Adrenal gland (tissue), 12 donors: ENCODE measurements around the gene SNAP25. TPM values are rescaled to one million over a fixed set of nuclear protein-coding genes. Genes with fewer than 3 reads are reported as not detected.

ENCODE experiments used
- DNase-seq, 7 donors: peaks; one replicate each; pipeline ENCODE4 v3.0.0-alpha.2; 2019 to 2020
- H3K27ac ChIP-seq, 5 donors: fragments of 200-600 bp; sonication (generic) in 4 of 5; 1 replicate in 3 of 5; 2 replicates in 2 of 5; pipeline versions ENCODE4 v1.5.1 to v1.8.0; 2016 to 2020; ENCODE audit warnings: mild to moderate bottlenecking in 1 of 5
- H3K27me3 ChIP-seq: fragments of 200-600 bp; 2 replicates; pipeline ENCODE4 v1.8.0; 2021
- H3K36me3 ChIP-seq, 2 donors: fragments of 200-600 bp; replicated peaks in 1 of 2; 1 replicate in 1 of 2; 2 replicates in 1 of 2; pipeline versions ENCODE4 v1.5.1 to v1.8.0; 2018 to 2022
- H3K4me1 ChIP-seq, 2 donors: fragments of 200-600 bp; replicated peaks in 1 of 2; 1 replicate in 1 of 2; 2 replicates in 1 of 2; pipeline versions ENCODE4 v1.5.1 to v1.8.0; 2018 to 2021
- H3K4me3 ChIP-seq, 4 donors: fragments of 200-600 bp; sonication (generic) in 3 of 4; one replicate each; pipeline ENCODE4 v1.5.1; 2016 to 2018
- H3K9me3 ChIP-seq, 3 donors: fragments of 200-600 bp; sonication (generic) in 1 of 3; replicated peaks in 1 of 3; 1 replicate in 2 of 3; 2 replicates in 1 of 3; pipeline versions ENCODE4 v1.5.1 to v1.8.0; 2016 to 2021
- POLR2A ChIP-seq, 2 donors: fragments of 450-650 bp; IDR thresholded peaks; one replicate each; pipeline ENCODE4 v1.6.1; 2017; ENCODE audit warnings: antibody characterized with exemption in 2 of 2, mild to moderate bottlenecking in 2 of 2, moderate library complexity in 1 of 2
- WGBS, 4 donors: extraction: QIAGEN DNeasy Blood & Tissue Kit in 2 of 4; methylation state at CpG; one replicate each; pipeline versions ENCODE4 v1.1.5 to v1.1.7; 2013 to 2017; 5-methylcytosine and 5-hydroxymethylcytosine counted together
- intact Hi-C, 2 donors: fragments of 100-400 bp; cut with DNase I; formaldehyde crosslinking; loops; one replicate each; pipeline versions ENCODE4 v1.14.1 to v1.15.0; 2022 to 2023
- polyA plus RNA-seq, 3 donors: library from polyadenylated mRNA; stranded (reverse); fragments of 200-250 nt in 2 of 3; fragments of 350-450 nt in 1 of 3; fragmentation: Illumina TruSeq in 1 of 3; extraction: RNeasy Lipid Tissue Mini Kit (QIAGEN cat#74804) in 1 of 3; gene quantifications; one replicate each; pipeline ENCODE4 v1.2.3, GENCODE V29; 2013 to 2014
- total RNA-seq, 9 donors: library from RNA; depleted of rRNA in 4 of 9; stranded (reverse); fragments of >200 nt in 4 of 9; fragments of 120-200 nt in 1 of 9; fragmentation: NEBNext Ultra II Directional in 1 of 9; extraction: Animal tissue kit (Norgen Biotek cat#: 25700) in 1 of 9; gene quantifications; one replicate each; pipeline versions ENCODE4 v1.1.0 to v1.2.4, GENCODE V29; 2013 to 2023
- TF ChIP-seq, protein P1 (sequence below), 6 experiments: fragments of 450-650 bp in 4 of 6; fragments of 200-600 bp in 2 of 6; sonication (generic) in 1 of 6; IDR thresholded peaks; 1 replicate in 5 of 6; 2 replicates in 1 of 6; pipeline versions ENCODE4 v1.5.1 to v1.8.0; 2016 to 2021; ENCODE audit warnings: antibody characterized with exemption in 6 of 6, mild to moderate bottlenecking in 2 of 6, moderate library complexity in 1 of 6
- donor health status: healthy with polysubstance abuse.
- donor health status: Bipolar disorder and iron deficiency.
- donor health status: DM: yes; HTN: yes; CAD: no.
- donor health status: DM: no; HTN: no; CAD: no.
- donor health status: DM: no; HTN: no; CAD: no.
- donor health status: DM: yes; HTN: yes; CAD: no.

SNAP25 gene
- total and polyA plus RNA-seq, 12 donors: 1.0 to 35.9 (median 11.8) TPM; not detected in 1

DNA sequence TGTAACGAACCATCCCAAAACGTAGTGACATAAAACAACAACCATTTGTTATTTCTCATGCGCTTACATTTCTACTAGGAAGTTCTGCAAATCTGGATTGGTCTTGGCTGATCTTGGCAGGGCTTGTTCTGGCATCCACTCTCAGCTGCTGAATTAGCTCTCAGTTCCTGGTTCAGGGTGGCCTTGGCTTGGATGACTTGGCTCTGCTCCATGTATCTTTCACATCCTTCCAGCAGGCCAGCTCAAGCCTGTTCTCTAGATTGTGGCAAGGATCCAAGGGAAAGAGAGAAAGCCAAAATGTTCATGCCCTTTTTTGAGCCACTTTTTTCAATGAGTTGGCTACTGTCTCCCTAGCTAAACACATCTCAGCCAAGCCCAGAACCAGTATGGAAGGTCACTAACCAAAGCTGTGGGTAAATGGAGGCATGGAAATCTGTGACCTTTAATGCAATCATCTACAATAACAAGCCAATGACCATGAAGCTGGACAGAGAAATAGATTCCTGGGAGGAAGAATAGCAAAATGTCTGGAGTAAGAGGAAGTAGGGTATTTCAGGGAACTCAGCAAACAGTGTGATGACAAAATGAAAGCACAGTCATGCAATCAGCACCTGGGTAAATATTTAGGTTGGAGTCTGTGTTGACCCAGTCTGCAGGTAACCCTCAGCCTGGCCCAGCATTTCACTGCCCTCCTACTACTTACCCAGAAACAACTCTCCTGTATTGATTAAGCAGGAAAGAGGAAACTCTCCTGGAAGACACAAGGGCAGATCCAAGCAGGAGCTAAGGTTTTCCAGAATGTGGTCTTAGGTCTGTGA is 32.7 kb upstream of the SNAP25 start:
- WGBS, 4 donors: 60 to 82% (median 70%) methylated on average over 3 of the region's 3 CpGs
- Histone ChIP-seq H3K4me3 (no peak overlapping the region), H3K4me1 (no peaks in the 10 kb centered on the region), H3K36me3 (no peaks in the 10 kb centered on the region), H3K27me3 (no peaks in the 10 kb centered on the region), H3K27ac (no peak overlapping the region), H3K9me3 (no peaks in the 10 kb centered on the region)
- intact Hi-C loops: no loop called here
- DNase-seq: peak in 4 of 7 donors; percentile 3 to 33 (median 26)
- TF ChIP-seq, protein P1, sequence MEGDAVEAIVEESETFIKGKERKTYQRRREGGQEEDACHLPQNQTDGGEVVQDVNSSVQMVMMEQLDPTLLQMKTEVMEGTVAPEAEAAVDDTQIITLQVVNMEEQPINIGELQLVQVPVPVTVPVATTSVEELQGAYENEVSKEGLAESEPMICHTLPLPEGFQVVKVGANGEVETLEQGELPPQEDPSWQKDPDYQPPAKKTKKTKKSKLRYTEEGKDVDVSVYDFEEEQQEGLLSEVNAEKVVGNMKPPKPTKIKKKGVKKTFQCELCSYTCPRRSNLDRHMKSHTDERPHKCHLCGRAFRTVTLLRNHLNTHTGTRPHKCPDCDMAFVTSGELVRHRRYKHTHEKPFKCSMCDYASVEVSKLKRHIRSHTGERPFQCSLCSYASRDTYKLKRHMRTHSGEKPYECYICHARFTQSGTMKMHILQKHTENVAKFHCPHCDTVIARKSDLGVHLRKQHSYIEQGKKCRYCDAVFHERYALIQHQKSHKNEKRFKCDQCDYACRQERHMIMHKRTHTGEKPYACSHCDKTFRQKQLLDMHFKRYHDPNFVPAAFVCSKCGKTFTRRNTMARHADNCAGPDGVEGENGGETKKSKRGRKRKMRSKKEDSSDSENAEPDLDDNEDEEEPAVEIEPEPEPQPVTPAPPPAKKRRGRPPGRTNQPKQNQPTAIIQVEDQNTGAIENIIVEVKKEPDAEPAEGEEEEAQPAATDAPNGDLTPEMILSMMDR (IDR thresholded peaks at IDR 0.05): no peak
- TF ChIP-seq POLR2A (IDR thresholded peaks at IDR 0.05): no peak

DNA sequence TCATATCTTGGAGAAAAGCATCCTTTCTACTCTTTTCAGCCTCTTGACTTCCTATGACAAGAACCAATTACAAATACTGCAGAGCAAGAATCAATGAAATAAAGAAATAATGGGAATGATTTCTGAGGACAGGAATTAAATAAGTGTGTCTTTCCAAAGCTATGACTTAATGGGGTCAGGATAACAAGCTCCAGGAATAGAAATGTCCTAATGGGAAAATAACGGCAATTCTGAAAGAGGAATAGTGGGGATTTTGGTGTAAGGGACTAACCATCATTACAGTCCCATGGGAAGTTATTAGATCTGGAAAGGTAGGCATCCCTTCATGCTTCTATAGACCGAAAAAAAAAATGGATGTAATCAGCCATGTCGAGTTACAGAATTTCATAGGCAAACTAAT is 28.2 kb upstream of the SNAP25 start:
- intact Hi-C loops: no loop called here
- no peaks in the 10 kb centered on the region for H3K4me1 ChIP-seq
- H3K27me3 ChIP-seq: no peaks in the 10 kb centered on the region
- 63 to 81% (median 73%) methylated on average over 3 of the region's 3 CpGs for WGBS, 4 donors
- H3K36me3 ChIP-seq: no peaks in the 10 kb centered on the region
- H3K9me3 ChIP-seq: no peaks in the 10 kb centered on the region
- DNase-seq: no peak
- TF ChIP-seq POLR2A (IDR thresholded peaks at IDR 0.05): no peak
- TF ChIP-seq, protein P1 (IDR thresholded peaks at IDR 0.05): no peak
- no peak overlapping the region for H3K27ac ChIP-seq
- H3K4me3 ChIP-seq: no peak overlapping the region

DNA sequence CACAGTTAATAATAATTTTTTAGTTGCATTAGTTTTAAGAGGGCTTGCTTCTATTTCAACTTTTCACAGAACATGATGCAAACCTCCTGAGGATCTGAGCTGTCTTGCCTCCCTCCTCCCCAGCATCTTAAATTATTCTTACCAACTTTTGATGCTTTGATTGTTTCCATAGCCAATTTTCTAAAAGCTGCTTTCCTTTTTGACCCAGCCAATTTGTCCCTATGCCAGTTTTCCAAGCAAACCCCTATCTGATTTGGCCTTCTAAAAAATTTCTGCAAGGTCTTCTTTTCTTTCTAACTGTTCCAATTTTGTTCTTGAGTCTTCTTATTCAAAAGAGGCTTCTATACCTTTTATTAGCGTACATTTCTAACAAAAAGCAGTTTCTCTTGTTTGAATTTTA is 26.5 kb upstream of the SNAP25 start:
- no peaks in the 10 kb centered on the region for H3K27me3 ChIP-seq
- no peak overlapping the region for H3K4me3 ChIP-seq
- intact Hi-C loops: no loop called here
- no peaks in the 10 kb centered on the region for H3K36me3 ChIP-seq
- no peak for TF ChIP-seq POLR2A (IDR thresholded peaks at IDR 0.05)
- TF ChIP-seq, protein P1 (IDR thresholded peaks at IDR 0.05): no peak
- no peaks in the 10 kb centered on the region for H3K9me3 ChIP-seq
- no peaks in the 10 kb centered on the region for H3K4me1 ChIP-seq
- 2 to 53% (median 27%) methylated on average over 1 of the region's 1 CpG for WGBS, 4 donors
- DNase-seq: no peak
- H3K27ac ChIP-seq: no peak overlapping the region

DNA sequence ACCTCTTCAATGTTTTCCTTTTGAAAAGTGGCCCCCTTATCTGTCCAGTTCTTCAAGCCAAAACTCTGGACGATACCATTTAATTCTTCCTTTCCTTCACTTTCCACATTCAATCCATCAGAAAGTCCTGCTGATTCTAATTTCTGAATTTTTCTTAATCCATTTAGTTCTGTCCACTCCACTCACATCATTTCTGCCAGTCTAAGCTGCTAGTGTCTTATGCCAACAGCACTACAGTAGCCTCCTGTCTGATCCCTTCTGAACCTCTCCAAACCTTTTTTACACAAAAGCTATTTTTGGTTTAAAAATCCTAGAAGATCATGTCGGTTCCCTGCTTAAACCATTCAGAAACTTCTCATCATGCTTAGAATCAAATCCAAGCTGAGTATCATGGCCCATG is 24.5 kb upstream of the SNAP25 start:
- intact Hi-C loops: no loop called here
- Histone ChIP-seq H3K9me3 (no peaks in the 10 kb centered on the region), H3K27ac (no peak overlapping the region), H3K4me1 (no peaks in the 10 kb centered on the region), H3K4me3 (no peak overlapping the region), H3K36me3 (no peaks in the 10 kb centered on the region), H3K27me3 (no peaks in the 10 kb centered on the region)
- DNase-seq: no peak
- WGBS, 4 donors: 89 to 92% (median 91%) methylated on average over 2 of the region's 2 CpGs
- TF ChIP-seq POLR2A (IDR thresholded peaks at IDR 0.05): no peak
- TF ChIP-seq, protein P1 (IDR thresholded peaks at IDR 0.05): no peak
